HepG2 (cell line): ENCODE measurements around the gene OR10X1. TPM values are rescaled to one million over a fixed set of nuclear protein-coding genes. Genes with fewer than 3 reads are reported as not detected.

Source experiments
- ATAC-seq: fragments of 200-7000 bp; cut with Tn5 transposase; 3 replicates; pipeline ENCODE4 v1.9.1; 2020; ENCODE audit warnings: mild to moderate bottlenecking, moderate library complexity
- BruUV-seq: library from RNA; stranded (reverse); fragments of 400-500 nt; replicated peaks from 2 replicates; lab custom pipeline; 2021; lab: Mats Ljungman, UMichigan
- CTCF ChIA-PET: fragments of 300-600 bp; formaldehyde crosslinking; extraction: SDS; loops from one replicate; lab custom pipeline; 2021; ENCODE audit warnings: low total read pairs, inconsistent platforms, low intra/inter-chr PET ratio; lab: Yijun Ruan, JAX
- POLR2A ChIA-PET: fragments of 350-600 bp; sonication (Branson Sonifier 250); formaldehyde crosslinking; loops from one replicate; lab custom pipeline; 2020; ENCODE audit warnings: antibody characterized with exemption, inconsistent platforms; lab: Yijun Ruan, JAX
- DNase-seq: peaks from one replicate; pipeline ENCODE4 v3.0.0-alpha.2; 2015; ENCODE audit warnings: low spot score
- FAIRE-seq: peaks from 3 replicates; lab custom pipeline; 2011; peaks lifted over from hg19 to GRCh38; lab: Jason Lieb, UNC
- H2AFZ ChIP-seq: one replicate; pipeline ENCODE4 v1.6.1; 2011; ENCODE audit warnings: low read length, inconsistent platforms
- H3K27ac ChIP-seq: fragments of 300-600 bp; 3 replicates; pipeline ENCODE4 v1.8.0; 2011; ENCODE audit warnings: mixed run types, mild to moderate bottlenecking, mixed read lengths, low read length, inconsistent platforms; ENCODE audit not compliant: insufficient read depth; ENCODE audit errors: extremely low read length
- H3K27me3 ChIP-seq, 2 experiments: fragments of 200-600 bp in 1 of 2; 2 replicates in 1 of 2; 3 replicates in 1 of 2; pipeline versions ENCODE4 v1.6.0 to v1.8.0; 2011; ENCODE audit warnings: low read length in 2 of 2, mild to moderate bottlenecking in 2 of 2, moderate library complexity in 2 of 2, inconsistent platforms in 1 of 2; ENCODE audit not compliant: insufficient read depth in 2 of 2, control insufficient read depth in 1 of 2
- H3K36me3 ChIP-seq, 2 experiments: fragments of 200-600 bp in 1 of 2; replicated peaks in 1 of 2; 2 replicates in 1 of 2; 3 replicates in 1 of 2; pipeline versions ENCODE4 v1.5.1 to v1.8.0; 2011; ENCODE audit warnings: low read length in 2 of 2, inconsistent platforms in 1 of 2; ENCODE audit not compliant: insufficient read depth in 2 of 2, control insufficient read depth in 1 of 2
- H3K4me1 ChIP-seq: 2 replicates; pipeline ENCODE4 v1.5.1; 2012; ENCODE audit warnings: low read length, inconsistent platforms; ENCODE audit not compliant: insufficient read depth
- H3K4me2 ChIP-seq: 2 replicates; pipeline ENCODE4 v1.6.0; 2011; ENCODE audit warnings: low read depth, low read length, inconsistent platforms
- H3K4me3 ChIP-seq, 3 experiments: fragments of 200-600 bp in 1 of 3; sonication (generic), shearing (Covaris generic) in 1 of 3; replicated peaks in 1 of 3; 2 replicates each; pipeline ENCODE4 v1.5.1; 2011 to 2016; ENCODE audit warnings: low read length in 3 of 3, inconsistent platforms in 2 of 3, low read depth in 2 of 3, mild to moderate bottlenecking in 2 of 3, control low read depth in 1 of 3, mixed read lengths in 1 of 3; ENCODE audit not compliant: insufficient read depth in 1 of 3
- H3K79me2 ChIP-seq: one replicate; pipeline ENCODE4 v1.6.1; 2011; ENCODE audit warnings: low read length, inconsistent platforms; ENCODE audit not compliant: insufficient read depth
- H3K9ac ChIP-seq: 2 replicates; pipeline ENCODE4 v1.6.0; 2011; ENCODE audit warnings: mild to moderate bottlenecking, low read depth, low read length, inconsistent platforms; ENCODE audit not compliant: insufficient read depth
- H3K9me3 ChIP-seq: 2 replicates; pipeline ENCODE4 v1.5.1; 2012; ENCODE audit warnings: mild to moderate bottlenecking, low read length
- H4K20me1 ChIP-seq: 2 replicates; pipeline ENCODE4 v1.6.0; 2011; ENCODE audit warnings: inconsistent platforms, mild to moderate bottlenecking, low read length, moderate library complexity; ENCODE audit not compliant: insufficient read depth
- AGO2 ChIP-seq: fragments of 200-400 bp; formaldehyde crosslinking; optimal IDR thresholded peaks from 2 replicates; pipeline ENCODE3; 2017; ENCODE audit warnings: mild to moderate bottlenecking, low read depth, low read length, moderate library complexity
- ATF1 ChIP-seq: IDR thresholded peaks from 2 replicates; pipeline ENCODE4 v1.6.1; 2016; ENCODE audit warnings: mild to moderate bottlenecking, control low read depth
- CEBPG ChIP-seq: IDR thresholded peaks from 2 replicates; pipeline ENCODE4 v1.6.1; 2016
- HNF4G ChIP-seq, 2 experiments: sonication (generic) in 1 of 2; formaldehyde crosslinking in 1 of 2; IDR thresholded peaks; 2 replicates each; pipeline versions ENCODE4 v1.4.0 to v1.6.1; 2011 to 2020; ENCODE audit warnings: borderline replicate concordance in 2 of 2, low read depth in 2 of 2, mild to moderate bottlenecking in 2 of 2, low read length in 1 of 2, missing genetic modification reagents in 1 of 2, moderate library complexity in 1 of 2
- KDM6A ChIP-seq: IDR thresholded peaks from 2 replicates; pipeline ENCODE4 v1.6.1; 2016; ENCODE audit warnings: low read depth
- KLF12 ChIP-seq: sonication (generic); formaldehyde crosslinking; IDR thresholded peaks from 2 replicates; pipeline ENCODE4 v1.4.0; 2020; ENCODE audit warnings: missing genetic modification reagents, borderline replicate concordance
- MED1 ChIP-seq: sonication (generic); formaldehyde crosslinking; IDR thresholded peaks from 2 replicates; pipeline ENCODE4 v1.4.0; 2020; ENCODE audit warnings: missing genetic modification reagents
- NFRKB ChIP-seq: fragments of 450-650 bp; IDR thresholded peaks from 2 replicates; pipeline ENCODE4 v1.6.1; 2017
- PHF21A ChIP-seq: sonication (generic); formaldehyde crosslinking; IDR thresholded peaks from 2 replicates; pipeline ENCODE4 v1.5.0; 2020; ENCODE audit warnings: mild to moderate bottlenecking, missing genetic modification reagents
- SRF ChIP-seq: IDR thresholded peaks from 2 replicates; pipeline ENCODE4 v1.6.1; 2011; ENCODE audit warnings: mild to moderate bottlenecking, low read depth, low read length, moderate library complexity
- XBP1 ChIP-seq: sonication (generic); formaldehyde crosslinking; IDR thresholded peaks from 2 replicates; pipeline ENCODE4 v1.5.0; 2020; ENCODE audit warnings: missing genetic modification reagents
- ZNF124 ChIP-seq: sonication (generic); formaldehyde crosslinking; IDR thresholded peaks from 2 replicates; pipeline ENCODE4 v1.4.0; 2020; ENCODE audit warnings: missing genetic modification reagents
- ZNF552 ChIP-seq: sonication (generic); formaldehyde crosslinking; IDR thresholded peaks from 2 replicates; pipeline ENCODE4 v1.9.0; 2022; ENCODE audit warnings: missing genetic modification reagents, mild to moderate bottlenecking, borderline replicate concordance
- ZNF615 ChIP-seq: sonication (generic); formaldehyde crosslinking; IDR thresholded peaks from 2 replicates; pipeline ENCODE4 v1.5.0; 2020; ENCODE audit warnings: mild to moderate bottlenecking, missing genetic modification reagents, borderline replicate concordance
- ZNF619 ChIP-seq: sonication (generic); formaldehyde crosslinking; IDR thresholded peaks from 2 replicates; pipeline ENCODE4 v1.4.0; 2020; ENCODE audit warnings: mild to moderate bottlenecking, missing genetic modification reagents
- ZNF644 ChIP-seq: IDR thresholded peaks from 2 replicates; pipeline ENCODE4 v1.6.1; 2016; ENCODE audit warnings: low read depth
- WGBS: methylation state at CpG from one replicate; pipeline ENCODE4 v1.1.6; 2017; ENCODE audit warnings: low lambda C conversion rate; 5-methylcytosine and 5-hydroxymethylcytosine counted together
- in situ Hi-C: cut with HindIII; loops from 2 replicates; pipeline ENCODE4 v1.10.0; 2017; ENCODE audit warnings: low pct_unique_long_range_greater_than_20kb; ENCODE audit not compliant: extremely low pct_ligation_motif_present
- intact Hi-C: fragments of 100-400 bp; cut with micrococcal nuclease; formaldehyde crosslinking; loops from one replicate; pipeline ENCODE4 v1.10.0; 2022; ENCODE audit not compliant: unreplicated experiment
- polyA plus RNA-seq, 8 experiments: library from polyadenylated mRNA; depleted of rRNA in 3 of 8; stranded (reverse) in 7 of 8; unstranded in 1 of 8; fragments of >200 nt; fragmentation: Illumina TruSeq in 4 of 8; extraction: Trizol in 4 of 8; gene quantifications; 2 replicates each; pipeline versions ENCODE4 v1.2.1 to v1.2.3, GENCODE V29; 2011 to 2016; ENCODE audit warnings: low read depth in 4 of 8, missing spikeins in 1 of 8, mixed read lengths in 1 of 8; ENCODE audit not compliant: insufficient read depth in 1 of 8
- total RNA-seq, 5 experiments: library from RNA; depleted of rRNA; stranded (reverse); fragments of >200 nt; fragmentation: Illumina TruSeq; extraction: Trizol; gene quantifications; 2 replicates each; pipeline ENCODE4 v1.2.3, GENCODE V29; 2016; ENCODE audit warnings: low read depth in 1 of 5
- TF ChIP-seq, protein P1 (sequence below): sonication (generic); formaldehyde crosslinking; IDR thresholded peaks from 2 replicates; pipeline ENCODE4 v1.5.0; 2020; ENCODE audit warnings: mild to moderate bottlenecking, missing genetic modification reagents, moderate library complexity
- TF ChIP-seq, protein P2 (sequence below): sonication (generic); formaldehyde crosslinking; IDR thresholded peaks from 2 replicates; pipeline ENCODE4 v1.4.0; 2020; ENCODE audit warnings: missing genetic modification reagents

The OR10X1 gene
- total and polyA plus RNA-seq, 2 of the 13 experiments (the other 11 are each of a cell fraction or from before 2014, with no cell fraction given): not detected

DNA sequence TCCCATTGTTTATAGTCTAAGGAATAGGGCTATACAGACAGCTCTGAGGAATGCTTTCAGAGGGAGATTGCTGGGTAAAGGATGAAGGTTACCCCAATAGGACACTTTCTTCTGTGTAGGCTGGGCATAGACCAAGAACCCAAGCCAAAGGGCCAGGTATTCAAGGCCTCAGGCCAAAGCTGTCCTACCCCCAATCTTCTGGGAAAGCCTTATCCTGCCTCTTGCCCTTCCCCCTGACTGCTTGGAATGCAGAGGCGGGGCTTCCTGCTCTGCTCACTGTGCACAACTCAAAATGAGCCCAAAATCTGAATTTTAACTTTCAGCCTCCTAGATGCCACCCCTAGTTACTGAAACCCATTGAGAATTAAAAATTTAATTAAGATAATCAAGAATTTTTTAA, 27.6 kb upstream of the OR10X1 start (continued):
- TF ChIP-seq ZNF124 (CRISPR knock-in tag): no peak
- TF ChIP-seq ATF1 (CRISPR knock-in tag): no peak
- no peak for TF ChIP-seq HNF4G (IDR thresholded peaks at IDR 0.05; ENCODE audit: borderline replicate concordance, low read depth, low read length)
- no peak for TF ChIP-seq HNF4G (CRISPR knock-in tag; IDR thresholded peaks at IDR 0.05; ENCODE audit: borderline replicate concordance, low read depth)

DNA sequence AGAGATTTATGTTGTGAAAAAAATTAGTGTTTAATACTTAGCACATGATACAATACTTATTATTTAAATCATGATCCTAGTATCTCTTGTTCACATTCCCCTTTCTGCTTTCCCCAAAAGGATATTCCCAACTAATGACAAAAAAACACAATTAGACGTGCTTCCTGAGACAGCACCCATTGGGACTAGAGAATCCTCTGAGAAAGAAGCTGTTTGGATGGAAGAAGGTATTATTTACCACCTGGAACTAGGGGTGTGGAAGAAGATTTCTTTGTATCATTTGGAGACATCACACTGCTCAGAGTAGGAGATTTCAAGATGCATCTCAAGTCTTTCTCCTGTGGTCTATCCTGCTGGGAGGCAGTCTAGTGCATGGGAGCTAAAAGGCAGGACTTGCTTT, 25.3 kb upstream of the OR10X1 start, which contains the start of gene OR10Z1:
TSS of gene OR10Z1 (plus strand) at position 301 of the 400 bp plus-strand sequence. CDS start 1,171 bp downstream, outside the sequence.
- Histone ChIP-seq H3K27ac (no peak within 1 kb of the TSS), H3K36me3 (no peaks in the 10 kb centered on the region), H3K9me3 (peaks cover 71% of the 10 kb centered on the region), H3K4me2 (no peak within 1 kb of the TSS), H3K9ac (no peak within 1 kb of the TSS), H2AFZ (no peak within 1 kb of the TSS), H3K4me1 (no peaks in the 10 kb centered on the region), H3K79me2 (no peaks in the 10 kb centered on the region), H3K4me3 (no peak within 1 kb of the TSS), H4K20me1 (no peaks in the 10 kb centered on the region), H3K27me3 (no peaks in the 10 kb centered on the region)
- BruUV-seq: no TSS peak
- DNase-seq (no peak), ATAC-seq (no peak), FAIRE-seq (no peak)
- 0% methylated on average over 1 of the region's 1 CpG for WGBS
- intact Hi-C loops: no loop called here
- ChIA-PET POLR2A (no interaction called here), CTCF (no interaction called here)
- in situ Hi-C loops: no loop called here
- TF ChIP-seq ZNF619 (CRISPR knock-in tag): no peak
- TF ChIP-seq KDM6A: no peak
- no peak for TF ChIP-seq NFRKB
- TF ChIP-seq PHF21A (CRISPR knock-in tag): no peak
- TF ChIP-seq MED1 (CRISPR knock-in tag): no peak
- TF ChIP-seq, protein P1, sequence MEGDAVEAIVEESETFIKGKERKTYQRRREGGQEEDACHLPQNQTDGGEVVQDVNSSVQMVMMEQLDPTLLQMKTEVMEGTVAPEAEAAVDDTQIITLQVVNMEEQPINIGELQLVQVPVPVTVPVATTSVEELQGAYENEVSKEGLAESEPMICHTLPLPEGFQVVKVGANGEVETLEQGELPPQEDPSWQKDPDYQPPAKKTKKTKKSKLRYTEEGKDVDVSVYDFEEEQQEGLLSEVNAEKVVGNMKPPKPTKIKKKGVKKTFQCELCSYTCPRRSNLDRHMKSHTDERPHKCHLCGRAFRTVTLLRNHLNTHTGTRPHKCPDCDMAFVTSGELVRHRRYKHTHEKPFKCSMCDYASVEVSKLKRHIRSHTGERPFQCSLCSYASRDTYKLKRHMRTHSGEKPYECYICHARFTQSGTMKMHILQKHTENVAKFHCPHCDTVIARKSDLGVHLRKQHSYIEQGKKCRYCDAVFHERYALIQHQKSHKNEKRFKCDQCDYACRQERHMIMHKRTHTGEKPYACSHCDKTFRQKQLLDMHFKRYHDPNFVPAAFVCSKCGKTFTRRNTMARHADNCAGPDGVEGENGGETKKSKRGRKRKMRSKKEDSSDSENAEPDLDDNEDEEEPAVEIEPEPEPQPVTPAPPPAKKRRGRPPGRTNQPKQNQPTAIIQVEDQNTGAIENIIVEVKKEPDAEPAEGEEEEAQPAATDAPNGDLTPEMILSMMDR (CRISPR knock-in tag): no peak
- no peak for TF ChIP-seq ZNF552 (CRISPR knock-in tag)
- TF ChIP-seq XBP1 (CRISPR knock-in tag): no peak
- no peak for TF ChIP-seq KLF12 (CRISPR knock-in tag)
- TF ChIP-seq AGO2: no peak
- TF ChIP-seq SRF: no peak
- no peak for TF ChIP-seq ZNF615 (CRISPR knock-in tag)
- TF ChIP-seq CEBPG: no peak
- TF ChIP-seq ZNF644 (CRISPR knock-in tag): no peak
- TF ChIP-seq, protein P2, sequence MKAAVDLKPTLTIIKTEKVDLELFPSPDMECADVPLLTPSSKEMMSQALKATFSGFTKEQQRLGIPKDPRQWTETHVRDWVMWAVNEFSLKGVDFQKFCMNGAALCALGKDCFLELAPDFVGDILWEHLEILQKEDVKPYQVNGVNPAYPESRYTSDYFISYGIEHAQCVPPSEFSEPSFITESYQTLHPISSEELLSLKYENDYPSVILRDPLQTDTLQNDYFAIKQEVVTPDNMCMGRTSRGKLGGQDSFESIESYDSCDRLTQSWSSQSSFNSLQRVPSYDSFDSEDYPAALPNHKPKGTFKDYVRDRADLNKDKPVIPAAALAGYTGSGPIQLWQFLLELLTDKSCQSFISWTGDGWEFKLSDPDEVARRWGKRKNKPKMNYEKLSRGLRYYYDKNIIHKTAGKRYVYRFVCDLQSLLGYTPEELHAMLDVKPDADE: no peak
